Astrocyte of the spinal cord (primary cell): ENCODE measurements around the gene MAVS.
A peak's percentile ranks its signal among the peaks of the same experiment; 100 is the strongest.

Experiments used
- DNase-seq: peaks from one replicate; pipeline ENCODE4 v3.0.0; 2011; ENCODE audit warnings: low read depth, low spot score
- H3K4me3 ChIP-seq: 2 replicates; pipeline ENCODE4 v1.5.1; 2011; ENCODE audit warnings: low read depth, mild to moderate bottlenecking, low read length, moderate library complexity
- in situ Hi-C: cut with HindIII; loops from 2 replicates; pipeline ENCODE4 v1.10.0; 2017; ENCODE audit warnings: low sequenced_read_pairs
- TF ChIP-seq, protein P1 (sequence below): IDR thresholded peaks from 2 replicates; pipeline ENCODE4 v1.5.1; 2012; ENCODE audit warnings: low read depth, mild to moderate bottlenecking, low read length, inconsistent platforms

Gene MAVS

DNA sequence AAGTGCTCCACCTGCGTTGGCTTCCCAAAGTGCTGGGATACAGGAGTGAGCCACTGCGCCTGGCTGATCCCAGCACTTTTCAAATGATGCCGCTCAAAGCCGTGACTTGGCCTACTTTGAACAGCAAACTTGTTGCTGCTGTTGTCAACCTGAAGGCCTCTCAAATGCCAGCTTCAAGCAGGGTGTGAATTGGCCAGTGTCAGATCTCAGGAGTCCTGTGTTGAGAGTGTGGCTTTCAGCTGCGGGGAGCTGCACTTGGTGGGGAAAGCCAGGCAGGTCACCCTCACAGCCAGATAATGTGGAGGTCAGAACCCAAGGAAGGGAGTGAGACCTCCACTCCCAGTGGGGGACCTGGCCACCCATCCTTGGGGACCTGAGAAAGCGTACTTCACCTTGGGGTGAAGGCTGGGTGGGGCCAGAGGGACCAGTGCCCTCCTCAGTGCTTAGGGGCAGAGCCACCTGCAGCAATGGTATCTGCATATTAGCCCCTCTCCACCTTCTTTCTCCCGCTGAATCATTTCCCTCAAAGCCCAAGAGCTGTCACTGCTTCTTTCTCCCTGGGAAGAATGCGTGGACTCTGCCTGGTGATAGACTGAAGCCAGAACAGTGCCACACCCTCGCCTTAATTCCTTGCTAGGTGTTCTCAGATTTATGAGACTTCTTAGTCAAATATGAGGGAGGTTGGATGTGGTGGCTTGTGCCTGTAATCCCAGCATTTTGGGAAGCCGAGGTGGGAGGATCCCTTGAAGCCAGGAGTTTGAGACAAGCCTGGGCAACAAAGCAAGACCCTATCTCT is 23.4 kb downstream of the MAVS start:
- TF ChIP-seq, protein P1, sequence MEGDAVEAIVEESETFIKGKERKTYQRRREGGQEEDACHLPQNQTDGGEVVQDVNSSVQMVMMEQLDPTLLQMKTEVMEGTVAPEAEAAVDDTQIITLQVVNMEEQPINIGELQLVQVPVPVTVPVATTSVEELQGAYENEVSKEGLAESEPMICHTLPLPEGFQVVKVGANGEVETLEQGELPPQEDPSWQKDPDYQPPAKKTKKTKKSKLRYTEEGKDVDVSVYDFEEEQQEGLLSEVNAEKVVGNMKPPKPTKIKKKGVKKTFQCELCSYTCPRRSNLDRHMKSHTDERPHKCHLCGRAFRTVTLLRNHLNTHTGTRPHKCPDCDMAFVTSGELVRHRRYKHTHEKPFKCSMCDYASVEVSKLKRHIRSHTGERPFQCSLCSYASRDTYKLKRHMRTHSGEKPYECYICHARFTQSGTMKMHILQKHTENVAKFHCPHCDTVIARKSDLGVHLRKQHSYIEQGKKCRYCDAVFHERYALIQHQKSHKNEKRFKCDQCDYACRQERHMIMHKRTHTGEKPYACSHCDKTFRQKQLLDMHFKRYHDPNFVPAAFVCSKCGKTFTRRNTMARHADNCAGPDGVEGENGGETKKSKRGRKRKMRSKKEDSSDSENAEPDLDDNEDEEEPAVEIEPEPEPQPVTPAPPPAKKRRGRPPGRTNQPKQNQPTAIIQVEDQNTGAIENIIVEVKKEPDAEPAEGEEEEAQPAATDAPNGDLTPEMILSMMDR, result no peak
- in situ Hi-C loops, result no loop called here
- no peak for DNase-seq
- H3K4me3 ChIP-seq, result no peak overlapping the region

DNA sequence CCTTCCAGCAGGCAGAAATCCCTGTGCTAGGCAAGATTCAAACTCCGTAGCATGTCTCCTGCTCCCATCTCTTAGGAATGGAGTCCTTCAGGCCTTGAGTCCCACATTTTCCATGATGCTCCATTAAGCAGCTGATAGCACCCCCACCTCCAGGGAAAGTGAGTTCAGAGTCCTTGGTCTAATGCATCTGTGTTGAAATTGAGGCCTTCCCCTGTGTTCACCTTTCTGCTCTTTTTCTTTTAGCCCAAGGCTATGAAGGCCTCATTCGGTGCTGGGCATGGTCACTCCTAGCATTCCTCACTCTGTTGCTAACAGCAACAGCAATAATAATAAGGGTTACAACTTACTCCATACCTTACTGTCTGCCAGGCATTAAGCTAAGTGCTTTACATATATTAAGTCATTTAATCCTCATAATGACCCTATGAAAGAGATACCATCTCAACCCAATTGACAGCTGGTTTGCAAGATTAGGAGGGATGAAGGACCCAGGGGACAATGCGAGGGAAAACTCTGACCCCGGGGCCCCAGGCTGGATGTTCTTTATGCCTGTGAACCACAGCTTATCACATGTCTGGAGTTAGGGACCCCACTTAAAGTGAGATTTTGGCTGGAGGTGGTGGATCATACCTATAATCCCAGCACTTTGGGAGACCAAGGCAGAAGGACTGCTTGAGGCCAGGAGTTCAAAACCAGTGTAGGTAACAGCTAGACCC is 25.1 kb downstream of the MAVS start:
- in situ Hi-C loops, result no loop called here
- TF ChIP-seq, protein P1, result no peak
- H3K4me3 ChIP-seq, result no peak overlapping the region
- no peak for DNase-seq

DNA sequence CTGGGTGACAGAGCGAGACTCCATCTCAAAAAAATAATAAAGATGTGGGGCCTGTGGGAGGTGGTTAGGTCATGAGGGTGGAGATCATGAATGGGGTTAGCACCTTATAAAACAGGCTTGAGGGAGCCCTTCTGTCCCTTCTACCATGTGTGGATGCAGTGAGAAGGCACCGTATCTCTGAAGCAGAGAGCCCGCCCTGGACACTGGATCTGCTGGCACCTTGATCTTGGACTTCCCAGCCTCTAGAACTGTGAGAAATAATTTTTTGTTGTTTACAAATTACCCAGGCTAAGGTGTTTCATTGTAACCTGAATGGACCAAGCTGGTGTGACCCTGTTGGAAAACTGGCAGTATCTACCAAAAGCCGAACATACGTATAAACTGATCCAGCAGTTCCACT is 26.9 kb downstream of the MAVS start:
- no peak overlapping the region for H3K4me3 ChIP-seq
- DNase-seq, result no peak
- in situ Hi-C loops, result no loop called here
- TF ChIP-seq, protein P1, result no peak

DNA sequence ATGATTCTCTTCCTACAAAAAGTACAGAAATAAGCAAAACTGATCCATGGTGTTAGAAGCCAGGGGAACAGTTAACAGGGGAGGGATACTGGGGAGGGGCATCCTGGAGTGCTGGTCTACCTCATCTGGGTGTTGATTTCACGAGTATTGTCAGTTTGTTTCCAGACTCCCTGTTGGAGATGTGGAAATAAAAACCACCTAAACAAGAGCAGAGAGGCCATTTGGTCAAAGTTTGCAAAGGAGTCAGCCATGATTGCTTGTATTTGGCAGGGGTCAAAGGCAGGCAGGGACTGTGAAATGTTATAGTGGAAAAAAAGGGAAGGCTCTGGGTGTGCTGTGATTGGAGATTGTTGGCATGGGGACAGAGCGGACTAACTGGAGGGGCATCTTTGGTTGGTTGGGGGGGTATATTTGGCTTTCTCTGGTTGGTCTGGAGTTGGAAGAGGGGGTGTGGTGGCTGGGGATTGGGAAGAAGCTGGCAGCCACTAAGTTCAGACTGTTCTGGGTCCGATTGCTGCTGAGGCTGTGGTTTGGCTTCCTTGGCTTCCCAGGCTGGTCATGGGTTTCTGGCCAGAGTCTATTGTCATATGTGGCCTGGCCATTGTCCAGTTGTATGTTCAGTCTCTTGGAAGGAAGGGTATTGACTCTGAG is 27.7 kb downstream of the MAVS start:
- in situ Hi-C loops, result no loop called here
- TF ChIP-seq, protein P1, result no peak
- peak; percentile 58 for DNase-seq
- no peak overlapping the region for H3K4me3 ChIP-seq

DNA sequence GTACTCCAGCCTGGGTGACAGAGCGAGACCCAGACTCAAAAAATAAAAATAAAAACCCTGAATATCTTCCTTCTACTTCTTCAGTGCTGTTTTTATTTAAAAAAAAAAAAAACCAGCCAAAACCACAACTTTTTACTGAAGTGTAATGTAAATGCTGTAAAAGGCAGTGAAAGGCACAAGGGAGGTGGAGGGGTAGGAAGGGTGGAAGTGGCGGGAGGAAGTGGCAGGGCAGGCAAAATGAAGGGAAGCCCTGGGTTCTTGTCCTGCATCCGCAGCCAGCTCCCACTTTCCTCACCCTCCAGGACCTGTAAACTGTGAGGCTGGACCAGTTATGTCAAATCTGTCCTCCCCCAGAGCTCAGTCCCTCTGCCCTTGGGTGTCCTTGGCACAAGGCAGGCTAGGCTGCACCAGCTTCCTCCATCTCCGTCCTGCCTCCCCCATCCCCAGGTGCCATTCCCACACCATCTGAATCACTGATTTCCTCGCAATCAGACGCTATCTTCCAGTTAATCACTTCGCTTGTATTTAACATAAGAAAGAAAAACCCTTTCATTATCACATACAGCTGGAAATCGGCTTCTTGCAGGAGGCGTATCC is 28.8 kb downstream of the MAVS start:
- H3K4me3 ChIP-seq, result no peak overlapping the region
- TF ChIP-seq, protein P1, result no peak
- in situ Hi-C loops, result no loop called here
- DNase-seq, result no peak

DNA sequence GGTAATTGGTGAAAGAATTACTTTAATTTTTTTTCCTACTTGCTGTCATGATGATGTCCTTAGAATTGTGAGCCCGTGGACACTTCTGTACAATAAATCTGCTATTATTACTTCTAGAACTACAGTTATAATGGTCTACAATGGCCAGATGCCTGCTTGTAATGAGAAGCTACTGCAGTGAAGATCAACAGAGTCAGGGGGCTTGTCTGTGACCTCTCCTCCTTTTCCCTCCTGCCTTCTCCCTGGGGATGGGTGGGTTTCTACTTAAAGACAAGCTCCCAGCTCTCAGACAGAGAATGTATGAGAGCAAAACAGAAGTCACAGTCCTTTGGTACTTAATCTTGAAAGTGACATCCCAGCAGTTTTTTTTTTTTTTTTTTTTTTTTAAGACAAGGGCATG is 29.4 kb downstream of the MAVS start:
- in situ Hi-C loops, result no loop called here
- H3K4me3 ChIP-seq, result no peak overlapping the region
- TF ChIP-seq, protein P1, result no peak
- no peak for DNase-seq
